Measurements from ENCODE around the gene PCDHGB5.
A peak's percentile ranks its signal among the peaks of the same experiment; 100 is the strongest.
"Not testable (repeated sequence)": the region's sequence is repeated elsewhere in the genome, so short reads cannot be mapped to it uniquely, and the experiment has no call there.

PCDHGB5 gene

DNA sequence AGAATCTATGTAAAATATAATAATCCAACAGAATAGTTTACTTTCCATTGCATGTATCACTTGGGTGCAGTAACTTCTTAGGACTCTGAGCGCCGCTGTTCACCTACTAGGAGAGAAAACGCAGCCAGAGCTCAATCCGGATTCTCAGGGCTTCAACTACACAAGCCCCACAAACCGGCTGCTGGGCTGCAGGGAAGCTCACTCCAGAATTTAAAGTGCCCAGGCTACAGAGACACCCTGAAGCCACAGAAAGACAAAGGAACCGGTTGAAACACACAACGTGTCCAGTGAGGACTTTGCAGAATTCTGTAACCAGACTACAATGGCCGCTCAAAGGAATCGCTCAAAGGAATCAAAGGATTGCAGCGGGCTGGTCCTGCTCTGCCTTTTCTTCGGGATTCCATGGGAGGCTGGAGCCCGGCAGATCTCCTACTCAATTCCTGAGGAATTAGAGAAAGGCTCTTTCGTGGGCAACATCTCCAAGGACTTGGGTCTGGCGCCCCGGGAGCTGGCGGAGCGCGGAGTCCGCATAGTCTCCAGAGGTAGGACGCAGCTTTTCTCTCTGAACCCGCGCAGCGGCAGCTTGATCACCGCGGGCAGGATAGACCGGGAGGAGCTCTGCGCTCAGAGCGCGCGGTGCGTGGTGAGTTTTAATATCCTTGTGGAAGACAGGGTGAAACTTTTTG lies 15.2 kb downstream of the PCDHGB5 start, which contains the start of gene PCDHGA10:
Gene PCDHGA10 (plus strand): TSS at position 134 of the 686 bp plus-strand sequence. CDS start 189 bp downstream, at position 323.
- peak; percentile 45 for DNase-seq

DNA sequence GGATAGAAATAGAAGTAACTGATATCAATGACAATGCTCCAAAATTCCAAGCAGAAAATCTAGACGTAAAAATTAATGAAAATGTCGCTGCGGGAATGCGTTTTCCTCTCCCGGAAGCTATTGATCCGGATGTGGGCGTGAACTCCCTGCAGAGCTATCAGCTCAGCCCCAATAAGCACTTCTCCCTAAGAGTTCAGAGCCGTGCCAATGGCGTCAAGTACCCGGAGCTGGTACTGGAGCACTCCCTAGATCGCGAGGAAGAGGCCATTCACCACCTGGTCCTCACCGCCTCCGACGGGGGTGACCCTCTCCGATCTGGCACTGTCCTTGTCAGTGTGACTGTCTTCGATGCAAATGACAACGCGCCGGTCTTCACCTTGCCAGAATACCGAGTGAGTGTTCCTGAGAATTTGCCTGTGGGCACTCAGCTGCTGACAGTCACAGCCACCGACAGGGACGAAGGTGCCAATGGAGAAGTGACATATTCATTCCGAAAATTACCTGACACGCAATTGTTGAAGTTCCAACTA lies 15.9 kb downstream of the PCDHGB5 start:
- DNase-seq = no peak

DNA sequence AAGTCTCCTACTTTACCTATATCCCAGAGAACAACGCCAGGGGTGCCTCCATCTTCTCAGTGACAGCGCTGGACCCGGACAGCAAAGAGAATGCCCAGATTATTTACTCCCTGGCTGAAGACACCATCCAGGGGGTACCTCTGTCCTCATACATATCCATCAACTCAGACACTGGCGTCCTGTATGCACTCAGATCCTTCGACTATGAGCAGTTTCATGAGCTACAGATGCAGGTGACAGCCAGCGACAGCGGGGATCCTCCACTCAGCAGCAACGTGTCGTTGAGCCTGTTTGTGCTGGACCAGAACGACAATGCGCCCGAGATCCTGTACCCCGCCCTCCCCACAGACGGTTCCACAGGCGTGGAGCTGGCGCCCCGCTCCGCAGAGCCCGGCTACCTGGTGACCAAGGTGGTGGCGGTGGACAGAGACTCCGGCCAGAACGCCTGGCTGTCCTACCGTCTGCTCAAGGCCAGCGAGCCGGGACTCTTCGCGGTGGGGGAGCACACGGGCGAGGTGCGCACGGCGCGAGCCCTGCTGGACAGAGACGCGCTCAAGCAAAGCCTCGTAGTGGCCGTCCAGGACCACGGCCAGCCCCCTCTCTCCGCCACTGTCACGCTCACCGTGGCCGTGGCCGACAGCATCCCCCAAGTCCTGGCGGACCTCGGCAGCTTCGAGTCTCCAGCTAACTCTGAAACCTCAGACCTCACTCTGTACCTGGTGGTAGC lies 17.0 kb downstream of the PCDHGB5 start:
- not testable (repeated sequence) for DNase-seq

DNA sequence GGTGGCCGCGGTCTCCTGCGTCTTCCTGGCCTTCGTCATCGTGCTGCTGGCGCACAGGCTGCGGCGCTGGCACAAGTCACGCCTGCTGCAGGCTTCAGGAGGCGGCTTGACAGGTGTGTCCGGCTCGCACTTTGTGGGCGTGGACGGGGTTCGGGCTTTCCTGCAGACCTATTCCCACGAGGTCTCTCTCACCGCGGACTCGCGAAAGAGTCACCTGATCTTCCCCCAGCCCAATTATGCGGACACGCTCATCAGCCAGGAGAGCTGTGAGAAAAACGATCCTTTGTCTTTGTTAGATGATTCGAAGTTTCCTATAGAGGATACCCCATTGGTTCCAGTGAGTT lies 17.5 kb downstream of the PCDHGB5 start:
- DNase-seq = not testable (repeated sequence)

DNA sequence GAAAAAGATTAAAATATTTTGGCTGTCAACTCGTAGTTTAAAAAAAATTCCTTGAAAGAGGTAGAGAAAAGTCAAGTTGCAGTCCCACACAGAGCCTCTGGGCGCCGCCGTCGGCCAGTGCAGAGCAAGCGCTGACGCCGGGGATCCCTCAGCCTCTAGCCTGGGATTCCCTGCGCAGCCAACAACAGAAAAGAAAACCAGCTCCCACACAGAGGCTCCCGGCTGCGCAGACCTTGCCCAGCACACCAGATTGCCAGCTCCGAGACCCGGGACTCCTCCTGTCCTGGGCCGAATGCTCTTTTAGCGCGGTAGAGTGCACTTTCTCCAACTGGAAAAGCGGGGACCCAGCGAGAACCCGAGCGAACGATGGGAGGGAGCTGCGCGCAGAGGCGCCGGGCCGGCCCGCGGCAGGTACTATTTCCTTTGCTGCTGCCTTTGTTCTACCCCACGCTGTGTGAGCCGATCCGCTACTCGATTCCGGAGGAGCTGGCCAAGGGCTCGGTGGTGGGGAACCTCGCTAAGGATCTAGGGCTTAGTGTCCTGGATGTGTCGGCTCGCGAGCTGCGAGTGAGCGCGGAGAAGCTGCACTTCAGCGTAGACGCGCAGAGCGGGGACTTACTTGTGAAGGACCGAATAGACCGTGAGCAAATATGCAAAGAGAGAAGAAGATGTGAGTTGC lies 19.9 kb downstream of the PCDHGB5 start, which contains the start of gene PCDHGB7:
Gene PCDHGB7 (plus strand): TSS at position 184 of the 679 bp plus-strand sequence. CDS start 183 bp downstream, at position 367.
- not testable (repeated sequence) for DNase-seq

DNA sequence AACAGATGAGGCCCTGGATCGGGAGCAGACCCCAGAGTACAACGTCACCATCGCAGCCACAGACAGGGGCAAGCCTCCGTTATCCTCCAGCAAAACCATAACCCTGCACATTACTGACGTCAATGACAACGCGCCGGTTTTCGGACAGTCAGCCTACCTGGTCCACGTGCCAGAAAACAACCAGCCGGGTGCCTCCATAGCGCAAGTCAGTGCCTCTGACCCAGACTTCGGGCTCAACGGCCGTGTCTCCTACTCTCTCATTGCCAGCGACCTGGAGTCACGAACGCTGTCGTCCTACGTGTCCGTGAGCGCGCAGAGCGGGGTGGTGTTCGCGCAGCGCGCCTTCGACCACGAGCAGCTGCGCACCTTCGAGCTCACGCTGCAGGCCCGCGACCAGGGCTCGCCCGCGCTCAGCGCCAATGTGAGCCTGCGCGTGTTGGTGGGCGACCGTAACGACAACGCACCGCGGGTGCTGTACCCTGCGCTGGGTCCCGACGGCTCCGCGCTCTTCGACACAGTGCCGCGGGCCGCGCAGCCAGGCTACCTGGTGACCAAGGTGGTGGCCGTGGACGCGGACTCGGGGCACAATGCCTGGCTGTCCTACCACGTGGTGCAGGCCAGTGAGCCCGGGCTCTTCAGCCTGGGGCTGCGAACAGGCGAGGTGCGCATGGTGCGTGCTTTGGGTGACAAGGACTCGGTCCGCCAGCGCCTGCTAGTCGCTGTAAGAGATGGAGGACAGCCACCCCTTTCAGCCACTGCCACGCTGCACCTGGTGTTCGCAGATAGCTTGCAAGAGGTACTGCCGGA lies 21.5 kb downstream of the PCDHGB5 start:
- DNase-seq = no peak

DNA sequence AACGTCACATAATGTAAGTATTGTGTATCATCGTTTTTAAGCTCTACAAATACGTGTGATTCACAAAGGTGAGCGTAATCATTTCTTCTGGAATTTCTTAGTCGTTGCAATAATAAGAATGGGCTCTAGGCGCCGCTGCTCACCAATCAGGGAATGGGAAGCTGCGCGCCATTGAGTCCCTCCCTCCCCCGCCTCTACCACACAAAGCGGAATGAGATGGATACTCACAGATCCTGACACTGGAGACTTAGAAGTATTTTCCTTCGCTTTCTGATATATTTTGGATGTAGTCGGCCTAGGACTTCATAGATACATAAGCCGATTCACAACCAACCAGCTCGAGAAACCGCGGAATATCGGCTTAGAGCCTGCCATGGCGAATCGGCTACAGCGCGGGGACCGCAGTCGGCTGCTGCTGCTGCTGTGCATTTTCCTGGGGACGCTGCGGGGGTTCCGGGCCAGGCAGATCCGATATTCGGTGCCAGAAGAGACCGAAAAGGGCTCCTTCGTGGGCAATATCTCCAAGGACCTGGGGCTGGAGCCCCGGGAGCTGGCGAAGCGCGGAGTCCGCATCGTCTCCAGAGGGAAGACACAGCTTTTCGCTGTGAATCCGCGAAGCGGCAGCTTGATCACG lies 23.2 kb downstream of the PCDHGB5 start, which contains the start of gene PCDHGA11:
Gene PCDHGA11 (plus strand): TSS at position 197 of the 634 bp plus-strand sequence. CDS start 177 bp downstream, at position 374.
- DNase-seq = no peak

DNA sequence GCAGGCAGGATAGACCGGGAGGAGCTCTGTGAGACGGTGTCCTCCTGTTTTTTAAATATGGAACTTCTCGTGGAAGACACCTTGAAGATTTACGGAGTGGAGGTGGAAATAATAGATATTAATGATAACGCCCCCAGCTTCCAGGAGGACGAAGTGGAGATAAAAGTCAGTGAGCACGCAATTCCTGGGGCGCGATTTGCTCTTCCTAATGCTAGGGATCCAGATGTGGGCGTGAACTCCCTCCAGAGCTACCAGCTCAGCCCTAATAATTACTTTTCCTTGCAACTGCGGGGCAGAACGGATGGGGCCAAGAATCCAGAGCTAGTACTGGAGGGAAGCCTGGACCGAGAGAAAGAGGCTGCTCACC lies 23.7 kb downstream of the PCDHGB5 start:
- DNase-seq = no peak

DNA sequence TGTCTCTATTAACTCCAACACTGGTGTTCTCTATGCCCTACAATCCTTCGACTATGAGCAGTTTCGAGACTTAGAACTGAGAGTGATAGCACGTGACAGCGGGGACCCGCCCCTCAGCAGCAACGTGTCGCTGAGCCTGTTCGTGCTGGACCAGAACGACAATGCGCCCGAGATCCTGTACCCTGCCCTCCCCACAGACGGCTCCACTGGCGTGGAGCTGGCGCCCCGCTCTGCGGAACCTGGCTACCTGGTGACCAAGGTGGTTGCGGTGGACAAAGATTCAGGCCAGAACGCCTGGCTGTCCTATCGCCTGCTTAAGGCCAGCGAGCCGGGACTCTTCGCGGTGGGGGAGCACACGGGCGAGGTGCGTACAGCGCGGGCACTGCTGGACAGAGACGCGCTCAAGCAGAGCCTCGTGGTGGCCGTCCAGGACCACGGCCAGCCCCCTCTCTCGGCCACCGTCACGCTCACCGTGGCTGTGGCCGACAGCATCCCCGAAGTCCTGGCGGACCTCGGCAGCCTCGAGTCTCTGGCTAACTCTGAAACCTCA lies 25.1 kb downstream of the PCDHGB5 start:
- DNase-seq = no peak

DNA sequence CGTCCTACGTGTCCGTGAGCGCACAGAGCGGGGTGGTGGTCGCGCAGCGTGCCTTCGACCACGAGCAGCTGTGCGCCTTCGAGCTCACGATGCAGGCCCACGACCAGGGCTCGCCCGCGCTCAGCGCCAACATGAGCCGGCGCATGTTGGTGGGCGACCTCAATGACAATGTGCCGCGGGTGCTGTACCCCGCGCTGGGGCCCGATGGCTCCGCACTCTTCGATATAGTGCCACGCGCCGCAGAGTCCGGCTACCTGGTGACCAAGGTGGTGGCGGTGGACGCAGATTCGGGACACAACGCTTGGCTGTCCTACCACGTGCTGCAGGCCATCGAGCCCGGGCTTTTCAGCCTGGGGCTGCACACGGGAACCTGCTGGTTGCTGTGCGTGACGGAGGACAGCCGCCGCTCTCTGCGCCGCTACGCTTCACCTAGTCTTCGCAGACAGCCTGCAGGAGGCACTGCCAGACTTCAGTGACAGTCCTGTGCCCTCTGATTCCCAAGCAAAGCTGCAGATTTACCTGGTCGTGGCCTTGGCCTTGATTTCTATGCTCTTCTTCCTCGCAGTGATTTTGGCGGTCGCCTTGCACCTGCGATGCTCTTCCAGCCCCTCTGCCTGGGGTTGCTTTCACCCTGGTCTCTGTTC lies 30.2 kb downstream of the PCDHGB5 start:
- DNase-seq = no peak

DNA sequence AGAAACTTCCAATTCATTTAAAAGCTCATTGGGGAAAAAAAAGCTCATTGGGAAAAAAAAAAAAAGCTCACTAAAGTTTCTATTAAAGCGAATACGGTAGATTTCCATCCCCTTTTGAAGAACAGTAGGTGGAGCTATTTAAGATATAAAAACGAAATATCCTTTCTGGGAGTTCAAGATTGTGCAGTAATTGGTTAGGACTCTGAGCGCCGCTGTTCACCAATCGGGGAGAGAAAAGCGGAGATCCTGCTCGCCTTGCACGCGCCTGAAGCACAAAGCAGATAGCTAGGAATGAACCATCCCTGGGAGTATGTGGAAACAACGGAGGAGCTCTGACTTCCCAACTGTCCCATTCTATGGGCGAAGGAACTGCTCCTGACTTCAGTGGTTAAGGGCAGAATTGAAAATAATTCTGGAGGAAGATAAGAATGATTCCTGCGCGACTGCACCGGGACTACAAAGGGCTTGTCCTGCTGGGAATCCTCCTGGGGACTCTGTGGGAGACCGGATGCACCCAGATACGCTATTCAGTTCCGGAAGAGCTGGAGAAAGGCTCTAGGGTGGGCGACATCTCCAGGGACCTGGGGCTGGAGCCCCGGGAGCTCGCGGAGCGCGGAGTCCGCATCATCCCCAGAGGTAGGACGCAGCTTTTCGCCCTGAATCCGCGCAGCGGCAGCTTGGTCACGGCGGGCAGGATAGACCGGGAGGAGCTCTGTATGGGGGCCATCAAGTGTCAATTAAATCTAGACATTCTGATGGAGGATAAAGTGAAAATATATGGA lies 32.8 kb downstream of the PCDHGB5 start, which contains the start of gene PCDHGA12:
Gene PCDHGA12 (plus strand): TSS at position 176 of the 782 bp plus-strand sequence. CDS start 253 bp downstream, at position 429.
- no peak for DNase-seq

DNA sequence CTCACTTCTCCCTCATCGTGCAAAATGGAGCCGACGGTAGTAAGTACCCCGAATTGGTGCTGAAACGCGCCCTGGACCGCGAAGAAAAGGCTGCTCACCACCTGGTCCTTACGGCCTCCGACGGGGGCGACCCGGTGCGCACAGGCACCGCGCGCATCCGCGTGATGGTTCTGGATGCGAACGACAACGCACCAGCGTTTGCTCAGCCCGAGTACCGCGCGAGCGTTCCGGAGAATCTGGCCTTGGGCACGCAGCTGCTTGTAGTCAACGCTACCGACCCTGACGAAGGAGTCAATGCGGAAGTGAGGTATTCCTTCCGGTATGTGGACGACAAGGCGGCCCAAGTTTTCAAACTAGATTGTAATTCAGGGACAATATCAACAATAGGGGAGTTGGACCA lies 33.5 kb downstream of the PCDHGB5 start:
- DNase-seq = no peak

DNA sequence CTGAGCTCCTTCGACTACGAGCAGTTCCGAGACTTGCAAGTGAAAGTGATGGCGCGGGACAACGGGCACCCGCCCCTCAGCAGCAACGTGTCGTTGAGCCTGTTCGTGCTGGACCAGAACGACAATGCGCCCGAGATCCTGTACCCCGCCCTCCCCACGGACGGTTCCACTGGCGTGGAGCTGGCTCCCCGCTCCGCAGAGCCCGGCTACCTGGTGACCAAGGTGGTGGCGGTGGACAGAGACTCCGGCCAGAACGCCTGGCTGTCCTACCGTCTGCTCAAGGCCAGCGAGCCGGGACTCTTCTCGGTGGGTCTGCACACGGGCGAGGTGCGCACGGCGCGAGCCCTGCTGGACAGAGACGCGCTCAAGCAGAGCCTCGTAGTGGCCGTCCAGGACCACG lies 34.6 kb downstream of the PCDHGB5 start:
- DNase-seq = not testable (repeated sequence)

DNA sequence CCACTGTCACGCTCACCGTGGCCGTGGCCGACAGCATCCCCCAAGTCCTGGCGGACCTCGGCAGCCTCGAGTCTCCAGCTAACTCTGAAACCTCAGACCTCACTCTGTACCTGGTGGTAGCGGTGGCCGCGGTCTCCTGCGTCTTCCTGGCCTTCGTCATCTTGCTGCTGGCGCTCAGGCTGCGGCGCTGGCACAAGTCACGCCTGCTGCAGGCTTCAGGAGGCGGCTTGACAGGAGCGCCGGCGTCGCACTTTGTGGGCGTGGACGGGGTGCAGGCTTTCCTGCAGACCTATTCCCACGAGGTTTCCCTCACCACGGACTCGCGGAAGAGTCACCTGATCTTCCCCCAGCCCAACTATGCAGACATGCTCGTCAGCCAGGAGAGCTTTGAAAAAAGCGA lies 35.0 kb downstream of the PCDHGB5 start:
- DNase-seq = not testable (repeated sequence)

DNA sequence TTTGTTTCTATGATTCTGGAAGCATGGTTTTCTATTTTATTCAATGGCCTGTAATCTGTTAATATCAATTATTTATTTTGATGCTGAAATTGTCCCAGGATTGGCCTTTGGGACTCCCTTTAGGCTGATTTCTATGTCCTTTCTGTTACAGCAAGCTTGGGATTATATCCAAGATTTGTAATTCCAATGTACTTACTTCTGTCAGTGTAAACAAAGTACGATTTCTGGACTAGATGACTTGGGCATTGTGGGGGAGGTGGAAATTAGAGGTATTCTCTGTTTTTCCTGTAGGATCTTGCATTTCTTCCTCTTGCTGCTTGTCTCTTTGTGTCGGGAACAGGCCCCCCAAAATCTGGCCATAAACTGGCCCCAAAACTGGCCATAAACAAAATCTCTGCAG lies 36.3 kb downstream of the PCDHGB5 start:
- no peak for DNase-seq

DNA sequence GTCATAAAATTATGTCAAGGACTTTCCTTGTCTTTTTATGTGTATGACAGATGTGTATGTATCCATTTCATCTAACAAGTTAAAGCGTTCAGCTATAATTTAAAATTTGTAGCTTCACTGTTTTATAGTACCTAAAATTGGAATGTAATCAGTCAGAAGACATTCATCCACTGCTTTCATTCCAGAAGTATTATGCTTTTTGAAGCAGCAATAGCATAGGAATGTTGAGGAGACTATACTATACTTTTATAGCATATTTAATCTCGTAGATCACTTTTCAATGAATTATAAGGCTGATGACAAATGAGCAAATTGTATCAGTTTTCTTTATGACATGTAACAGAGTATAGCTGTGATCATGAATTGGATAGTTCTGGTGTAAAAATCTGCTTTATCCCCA lies 39.5 kb downstream of the PCDHGB5 start:
- DNase-seq = no peak

DNA sequence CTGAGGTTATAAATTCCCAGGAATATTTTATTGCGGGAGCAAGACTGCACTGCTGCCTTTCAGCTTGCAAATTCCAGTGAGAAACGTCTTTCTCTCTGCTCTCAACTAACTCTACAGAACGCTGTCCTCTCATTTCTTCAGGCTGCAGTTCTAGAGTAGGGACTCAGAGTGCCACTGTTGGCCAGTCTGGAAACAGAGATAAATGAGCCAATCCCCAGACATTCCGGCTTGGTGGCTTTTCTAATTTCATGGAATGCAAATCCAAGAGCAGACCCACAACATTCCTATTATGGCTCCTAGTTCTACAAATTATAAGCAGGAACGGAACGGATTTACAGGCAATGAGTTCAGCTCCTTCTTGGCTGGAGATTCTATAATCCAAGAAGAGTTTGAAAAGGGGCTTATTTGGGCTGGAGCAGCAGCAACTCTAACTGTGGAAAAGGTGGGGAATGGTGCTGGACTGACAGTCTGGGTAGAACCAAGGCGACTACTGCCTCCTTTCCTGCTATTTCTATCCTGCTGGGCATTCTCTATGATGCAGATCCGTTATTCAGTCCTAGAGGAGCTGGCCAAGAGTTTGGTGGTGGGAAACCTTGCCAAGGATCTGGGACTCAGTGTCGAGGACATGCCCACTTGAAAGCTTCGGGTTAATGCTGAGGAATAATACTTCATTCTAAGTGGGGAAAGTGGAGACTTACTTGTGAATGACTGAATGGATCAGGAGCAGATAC lies 41.8 kb downstream of the PCDHGB5 start:
- no peak for DNase-seq

DNA sequence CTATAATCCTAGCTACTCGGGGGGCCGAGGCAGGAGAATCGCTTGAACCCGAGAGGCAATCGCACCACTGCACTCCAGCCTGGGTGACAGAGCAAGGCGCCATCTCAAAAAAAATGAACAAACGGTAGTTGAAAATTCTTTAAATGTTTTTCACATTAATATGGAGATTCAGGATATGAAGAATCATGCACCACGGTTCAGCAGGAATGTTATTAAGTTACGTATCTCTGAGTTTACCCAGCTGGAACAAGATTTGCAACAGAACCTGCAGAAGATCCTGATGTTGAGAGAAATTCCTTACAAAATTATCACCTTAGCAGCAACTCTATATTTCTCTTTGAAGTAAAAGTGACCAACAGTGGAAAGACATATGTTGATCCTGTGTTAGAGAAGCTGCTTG lies 42.6 kb downstream of the PCDHGB5 start:
- no peak for DNase-seq

DNA sequence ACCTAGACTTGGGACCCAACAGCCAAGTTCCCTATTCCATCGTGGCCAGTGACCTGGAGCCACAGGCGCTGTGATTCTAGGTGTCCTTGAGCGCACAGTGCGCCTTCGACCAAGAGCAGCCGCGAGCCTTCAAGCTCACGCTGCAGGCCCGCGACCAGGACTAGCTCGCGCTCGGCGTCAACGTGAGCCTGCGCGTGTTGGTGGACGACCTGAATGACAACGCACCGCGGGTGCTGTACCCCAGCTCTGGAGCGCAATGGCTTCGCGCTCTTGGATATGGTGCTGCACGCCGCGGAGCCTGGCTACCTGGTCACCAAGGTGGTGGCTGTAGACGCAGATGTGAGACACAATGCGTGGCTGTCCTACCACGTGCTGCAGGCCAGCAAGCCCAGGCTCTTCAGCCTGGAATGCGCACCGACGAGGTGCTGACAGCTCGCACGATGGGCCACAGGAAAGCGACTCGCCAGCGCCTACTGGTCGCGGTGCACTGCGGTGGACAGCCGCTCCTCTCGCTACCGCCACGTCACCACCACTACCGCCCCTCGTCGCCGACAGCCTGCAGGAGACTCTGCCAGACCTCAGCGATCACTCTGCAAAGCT lies 43.9 kb downstream of the PCDHGB5 start:
- no peak for DNase-seq
